ENCODE data around the gene CLK3.
A peak's percentile ranks its signal among the peaks of the same experiment; 100 is the strongest.
"Not testable (repeated sequence)": the region's sequence is repeated elsewhere in the genome, so short reads cannot be mapped to it uniquely, and the experiment has no call there.

The CLK3 gene

GRCh38 chr15:74615508-74616365 lies at the start of gene CLK3:
CLK3 (plus strand) TSS chr15:74615836; CDS start chr15:74619197, 3,361 bp downstream.
- peak; percentile 98 for DNase-seq (ENCODE audit: low spot score)

DNA sequence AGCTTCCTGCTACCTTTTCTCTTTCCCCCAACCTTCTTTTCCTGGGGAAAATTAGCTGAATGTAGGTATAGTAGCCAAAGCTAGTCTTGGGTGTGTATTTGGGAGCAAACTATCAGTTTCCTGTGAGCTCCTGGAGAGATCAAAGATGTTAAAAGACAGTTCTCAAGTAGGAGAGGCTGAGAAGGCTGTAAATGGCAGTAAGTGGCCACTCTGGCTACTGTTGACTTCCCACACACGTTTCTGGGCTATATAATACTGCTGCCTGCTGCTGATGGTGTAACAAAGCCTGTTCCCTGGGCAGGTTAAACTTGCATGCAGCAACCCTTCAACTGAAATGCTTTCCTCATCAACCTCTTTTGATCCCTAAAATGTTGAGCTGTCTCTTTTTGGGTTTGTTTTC lies 47.0 kb upstream of the CLK3 start:
- no peak for DNase-seq (ENCODE audit: low spot score)

- no peak for DNase-seq (ENCODE audit: low spot score)
Measured at GRCh38 chr15:74569731-74570070, 45.9 kb upstream of the CLK3 start.

GRCh38 chr15:74571191-74571590 lies 44.4 kb upstream of the CLK3 start:
- DNase-seq (ENCODE audit: low spot score), result no peak

- DNase-seq (ENCODE audit: low spot score), result no peak
Measured at GRCh38 chr15:74573987-74574386, 41.6 kb upstream of the CLK3 start.

- DNase-seq (ENCODE audit: low spot score), result no peak
Measured at GRCh38 chr15:74578496-74578994, 37.1 kb upstream of the CLK3 start.

- no peak for DNase-seq (ENCODE audit: low spot score)
Measured at GRCh38 chr15:74579001-74579400, 36.6 kb upstream of the CLK3 start.

DNA sequence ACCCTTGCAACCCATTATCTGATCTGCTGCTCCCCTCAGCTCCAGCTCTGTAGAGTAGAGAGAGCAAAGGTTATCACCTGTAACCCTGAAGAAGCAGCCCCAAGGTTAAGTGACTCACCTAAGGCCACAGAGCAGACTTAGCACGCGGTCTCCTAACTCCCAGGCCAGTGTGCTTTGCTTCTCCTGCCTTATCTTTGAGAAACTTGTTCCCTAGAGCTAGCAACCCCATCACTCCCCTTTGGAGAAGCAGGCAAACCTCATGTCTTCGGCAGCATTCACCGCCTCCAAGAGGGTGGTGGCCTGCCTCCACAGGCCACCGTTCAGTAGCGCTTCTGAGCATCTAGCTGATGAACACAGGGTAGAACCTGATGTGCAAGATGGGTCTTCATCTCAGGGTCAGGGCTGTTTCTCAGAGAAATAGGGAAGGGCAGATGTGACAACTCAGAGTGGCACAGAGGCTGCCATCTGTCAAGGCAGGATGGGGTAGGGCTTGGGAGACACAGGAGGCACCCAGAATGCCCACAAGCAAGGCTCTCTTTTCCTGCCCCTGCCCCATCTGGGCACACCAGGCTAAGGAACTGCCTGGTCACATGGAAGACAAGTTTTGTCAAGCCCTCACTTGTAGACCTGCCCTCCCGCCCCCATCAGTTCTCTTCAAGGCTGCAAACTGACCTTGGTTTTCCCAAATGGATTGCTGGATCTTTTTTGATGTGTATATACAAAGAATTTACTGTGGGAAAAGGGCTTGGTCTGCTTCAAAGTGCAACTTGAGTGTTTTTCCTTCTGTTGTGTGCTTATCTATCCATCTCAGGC lies 34.9 kb upstream of the CLK3 start:
- no peak for DNase-seq (ENCODE audit: low spot score)

GRCh38 chr15:74584204-74584603 lies 31.4 kb upstream of the CLK3 start:
- no peak for DNase-seq (ENCODE audit: low spot score)

DNA sequence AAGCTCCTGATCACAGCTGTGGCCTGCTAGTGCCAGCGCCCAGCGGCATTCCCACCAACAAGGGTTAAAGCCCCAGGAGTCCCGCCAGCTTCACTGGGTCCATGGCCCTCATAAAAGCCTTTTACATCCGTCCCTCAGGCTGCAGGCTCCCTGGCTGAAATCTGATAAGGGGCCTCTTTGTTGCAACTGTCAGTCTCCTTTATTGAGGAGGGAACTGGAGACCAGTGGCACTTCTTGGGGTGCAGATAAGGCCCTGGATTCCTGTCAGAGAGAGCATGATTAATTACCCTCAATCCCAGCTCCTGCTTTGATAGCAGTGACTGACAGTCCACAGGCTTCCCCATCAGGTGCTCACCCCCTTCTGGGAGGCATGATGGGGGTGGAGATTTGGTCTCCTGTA lies 30.9 kb upstream of the CLK3 start:
- no peak for DNase-seq (ENCODE audit: low spot score)

- no peak for DNase-seq (ENCODE audit: low spot score)
Measured at GRCh38 chr15:74585191-74585590, 30.4 kb upstream of the CLK3 start.

- no peak for DNase-seq (ENCODE audit: low spot score)
Measured at GRCh38 chr15:74585857-74586256, 29.8 kb upstream of the CLK3 start.

DNA sequence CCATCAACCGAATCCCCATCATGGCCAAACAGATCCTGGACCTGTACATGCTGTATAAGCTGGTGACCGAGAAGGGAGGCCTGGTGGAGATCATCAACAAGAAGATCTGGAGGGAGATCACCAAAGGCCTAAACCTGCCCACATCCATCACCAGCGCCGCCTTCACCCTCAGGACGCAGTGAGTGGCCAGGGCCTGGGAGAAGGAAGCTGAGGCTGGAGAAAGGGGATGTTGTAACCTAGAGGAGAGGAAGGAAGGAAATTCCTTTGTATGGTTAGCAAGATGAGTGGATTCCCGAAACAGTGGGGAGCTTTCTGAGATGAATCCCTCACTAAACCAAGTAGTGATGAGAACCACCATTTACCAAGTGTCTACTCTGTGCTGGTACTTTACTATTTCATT lies 25.8 kb upstream of the CLK3 start:
- DNase-seq (ENCODE audit: low spot score), result no peak

GRCh38 chr15:74592222-74592621 lies 23.4 kb upstream of the CLK3 start:
- DNase-seq (ENCODE audit: low spot score), result no peak

DNA sequence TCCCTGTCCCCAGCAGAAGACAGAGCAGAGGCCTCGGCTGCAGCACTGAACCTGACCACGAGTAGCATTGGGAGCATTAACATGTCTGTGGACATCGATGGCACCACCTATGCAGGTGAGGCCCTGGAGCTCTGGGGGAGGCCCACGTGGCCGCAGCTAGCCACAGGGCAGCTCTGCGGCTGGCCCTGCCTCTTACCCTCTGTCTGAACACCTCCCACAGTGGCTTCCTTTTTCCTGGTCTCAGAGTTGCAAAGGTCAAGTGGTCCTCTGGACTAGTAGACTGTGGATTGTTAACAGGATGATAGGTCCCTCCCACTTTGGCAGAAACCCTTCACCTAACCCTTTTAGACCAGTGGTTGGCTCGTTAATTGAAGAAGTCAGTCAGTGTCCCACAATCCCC lies 22.5 kb upstream of the CLK3 start:
- DNase-seq (ENCODE audit: low spot score), result no peak

GRCh38 chr15:74594455-74594854 lies 21.2 kb upstream of the CLK3 start:
- DNase-seq (ENCODE audit: low spot score), result no peak

- no peak for DNase-seq (ENCODE audit: low spot score)
Measured at GRCh38 chr15:74595271-74595670, 20.4 kb upstream of the CLK3 start.

GRCh38 chr15:74596736-74597135 lies 18.9 kb upstream of the CLK3 start:
- not testable (repeated sequence) for DNase-seq (ENCODE audit: low spot score)

GRCh38 chr15:74597146-74597705 lies 18.4 kb upstream of the CLK3 start:
- DNase-seq (ENCODE audit: low spot score), result not testable (repeated sequence)

- DNase-seq (ENCODE audit: low spot score), result peak; percentile 100
Measured at GRCh38 chr15:74598126-74598842, 17.4 kb upstream of the CLK3 start.

DNA sequence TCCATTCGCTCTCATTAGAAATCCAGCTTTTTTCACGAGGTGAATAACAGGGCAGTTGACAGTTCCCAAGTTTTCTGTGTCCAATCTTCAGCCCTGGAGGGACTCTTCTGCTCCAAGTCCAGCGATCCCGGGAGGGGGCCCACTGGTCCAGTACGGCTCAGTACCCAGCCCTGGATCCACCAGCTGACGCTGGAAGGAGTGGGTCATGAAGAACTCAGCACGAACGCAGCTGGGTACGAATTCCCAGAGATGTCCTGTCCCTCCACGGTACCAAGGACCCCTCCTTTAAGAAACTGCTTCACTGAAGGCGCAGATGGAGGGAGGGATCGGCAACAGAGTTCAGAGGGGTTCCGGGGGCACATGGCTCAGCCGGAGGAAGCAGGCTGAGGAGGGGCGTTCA lies 16.5 kb upstream of the CLK3 start:
- peak; percentile 47 for DNase-seq (ENCODE audit: low spot score)
